NCI-H446 (cell line): Measurements from ENCODE around the gene ARAP2.
A peak's percentile ranks its signal among the peaks of the same experiment; 100 is the strongest.

Experiments used
- DNase-seq, 2 experiments: peaks; one replicate each; lab custom pipeline; 2025; lab: John Stamatoyannopoulos, UW

The ARAP2 gene

DNA sequence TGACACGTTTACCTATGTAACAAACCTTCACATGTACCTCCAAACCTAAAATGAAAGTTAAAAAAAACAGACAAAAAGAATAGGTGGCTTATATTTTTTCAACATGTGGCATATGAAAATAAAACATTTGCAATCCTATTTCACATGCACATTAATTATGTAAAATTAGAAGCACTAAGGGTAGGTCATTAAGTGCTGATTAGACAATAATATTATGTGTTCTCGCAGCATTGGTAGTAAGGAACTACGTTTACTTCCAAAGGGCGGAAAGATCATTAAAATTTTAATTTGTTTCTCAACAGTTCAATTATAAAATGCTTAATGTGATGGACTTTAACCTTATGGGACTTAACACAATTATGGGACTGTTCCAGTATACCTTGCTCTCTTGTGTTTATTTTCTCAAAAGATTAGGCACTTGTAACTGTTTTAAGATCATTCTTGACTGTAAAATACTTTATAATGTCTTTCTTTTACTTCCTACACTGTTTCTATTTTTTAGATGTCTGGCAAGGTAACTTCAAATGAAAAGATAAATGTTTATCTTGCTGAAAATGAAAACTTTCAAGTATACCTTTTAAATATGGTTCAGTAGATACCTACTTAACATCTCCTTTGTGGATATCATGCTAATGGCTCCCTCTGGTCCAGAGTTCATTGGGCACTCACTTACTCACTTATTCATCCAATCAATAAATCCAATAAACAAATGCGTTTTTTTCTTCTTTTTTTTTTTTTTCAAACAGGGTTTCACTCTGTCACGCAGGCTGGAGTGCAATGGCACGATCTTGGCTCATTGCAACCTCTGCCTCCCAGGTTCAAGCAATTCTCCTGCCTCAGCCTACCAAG is 202.0 kb downstream of the ARAP2 start:
- DNase-seq, result no peak

- DNase-seq, result no peak
Observed at GRCh38 chr4:36041340-36041739, 203.0 kb downstream of the ARAP2 start.

DNA sequence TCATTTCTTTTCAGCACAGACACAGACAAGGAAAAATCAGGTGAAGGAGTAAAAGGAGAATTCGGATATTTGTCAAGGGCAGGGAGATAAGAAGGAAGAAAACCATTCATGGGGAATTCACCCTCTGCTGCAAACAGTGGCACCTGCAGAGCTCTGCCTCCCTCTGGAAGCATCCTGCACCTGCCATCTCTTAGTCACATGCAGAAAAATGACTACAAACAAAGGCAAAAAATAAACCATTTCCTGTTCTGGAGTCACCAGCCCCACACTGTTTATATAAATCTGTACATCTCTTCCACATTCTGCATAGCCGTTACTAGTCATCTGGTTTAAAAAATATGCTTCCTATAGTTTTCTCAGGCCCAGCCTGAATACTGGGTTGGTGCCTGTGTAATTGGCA is 205.3 kb downstream of the ARAP2 start:
- no peak for DNase-seq

GRCh38 chr4:36038491-36038890 is 205.8 kb downstream of the ARAP2 start:
- no peak for DNase-seq

GRCh38 chr4:36037127-36037526 is 207.2 kb downstream of the ARAP2 start:
- DNase-seq, result no peak

DNA sequence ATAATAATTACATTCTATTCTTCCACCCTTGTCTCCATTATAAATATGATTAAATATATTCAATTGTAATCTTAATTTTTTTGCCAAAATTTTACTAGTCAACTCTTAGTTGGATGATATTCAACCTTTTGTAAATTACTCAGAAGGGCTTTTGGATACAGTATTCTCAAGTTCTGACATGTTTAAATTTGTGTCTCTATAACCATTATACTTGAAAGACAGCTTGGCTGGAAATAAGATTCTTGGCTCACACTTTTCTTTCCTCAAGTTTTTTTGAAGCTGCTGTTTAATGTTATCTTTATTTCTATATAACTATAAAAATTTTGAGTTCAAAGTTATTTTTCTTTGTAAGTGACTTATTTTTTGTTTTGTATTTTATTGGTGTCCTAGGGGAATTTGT is 214.4 kb downstream of the ARAP2 start:
- peak in 1 of 2 experiments; percentile 28 for DNase-seq

DNA sequence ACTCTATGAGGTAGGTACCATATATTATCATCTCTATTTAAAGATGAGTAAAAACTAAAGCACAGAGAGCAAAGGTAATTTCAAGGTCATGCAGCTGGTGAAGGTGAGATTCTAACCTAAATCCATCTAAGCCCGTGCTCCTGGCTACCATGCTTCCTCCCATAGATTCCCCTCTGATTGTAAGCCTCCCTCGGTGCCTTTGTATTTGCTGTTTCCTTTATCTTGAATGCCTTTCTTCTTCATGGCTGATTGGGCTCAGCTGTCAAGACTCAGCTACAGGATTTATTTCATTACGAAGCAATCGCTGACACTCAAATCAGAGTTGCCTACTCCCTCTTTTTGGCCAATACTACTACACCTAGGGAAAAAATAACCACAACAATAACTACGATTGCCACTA is 217.1 kb downstream of the ARAP2 start:
- DNase-seq, result peak in 1 of 2 experiments; percentile 19

- peak; percentile 96 to 98 for DNase-seq
Observed at GRCh38 chr4:36026348-36026880, 217.9 kb downstream of the ARAP2 start.

DNA sequence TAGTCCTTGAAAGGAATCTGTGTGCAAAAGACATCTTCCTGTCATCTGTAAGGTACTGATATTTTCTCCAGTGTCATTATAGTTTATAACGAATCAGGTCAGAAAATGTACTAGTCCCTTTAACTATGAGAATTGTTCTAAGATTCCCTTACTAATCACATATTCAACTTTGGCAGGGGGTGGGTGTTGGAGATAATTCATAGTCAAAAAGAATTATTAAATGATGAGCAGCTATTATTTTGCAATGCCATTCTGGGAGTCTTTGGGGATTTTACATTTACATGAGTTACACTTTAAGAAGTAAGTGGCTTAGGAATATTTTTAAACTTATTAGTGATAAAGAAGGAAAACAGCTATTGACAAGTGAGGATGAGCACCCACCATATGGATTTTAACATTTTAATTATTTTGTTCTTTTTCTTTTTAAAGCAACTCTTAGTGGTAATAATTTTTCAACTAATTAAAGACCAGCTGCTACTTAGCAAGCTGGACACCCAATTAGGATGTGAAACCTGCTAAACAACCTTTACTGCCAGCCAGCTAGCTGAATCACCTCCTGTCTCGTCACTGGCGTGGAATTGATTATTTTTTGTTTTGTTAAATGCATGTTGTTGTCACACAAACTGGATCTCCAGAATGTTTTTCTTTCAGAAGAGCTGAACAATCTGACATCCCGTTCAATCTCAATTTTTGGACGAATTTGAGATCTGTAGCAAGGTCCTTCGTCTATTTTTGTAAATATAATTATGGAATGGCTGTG is 219.2 kb downstream of the ARAP2 start:
- DNase-seq, result peak; percentile 39 to 82

DNA sequence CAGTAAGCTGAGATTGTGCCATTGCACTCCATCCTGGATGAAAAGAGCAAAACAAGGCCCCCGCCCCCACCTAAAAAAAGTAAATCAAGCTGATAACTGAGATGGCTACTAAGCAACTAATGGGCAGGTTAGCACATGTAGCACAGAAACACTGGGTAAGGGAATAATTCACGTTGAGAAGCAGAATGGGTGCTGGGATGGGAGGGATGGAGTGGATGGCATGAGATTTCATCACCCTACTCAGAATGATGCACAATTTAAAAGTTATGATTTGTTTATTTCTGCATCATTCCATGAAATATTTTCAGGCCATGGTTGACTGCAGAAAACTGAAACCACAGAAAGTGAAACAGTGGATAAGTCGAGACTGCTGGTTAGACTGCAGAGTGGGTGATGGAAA is 224.0 kb downstream of the ARAP2 start:
- DNase-seq, result no peak
